ENCODE results near the gene ADGRV1.
A peak's percentile ranks its signal among the peaks of the same experiment; 100 is the strongest.
"Not testable (repeated sequence)": the region's sequence is repeated elsewhere in the genome, so short reads cannot be mapped to it uniquely, and the experiment has no call there.

The ADGRV1 gene

GRCh38 chr5:90601468-90601867 lies 42.9 kb downstream of the ADGRV1 start:
- DNase-seq: peak in 1 of 3 donors; percentile 18

- DNase-seq: peak in 1 of 3 donors; percentile 6
These were observed 44.1 kb downstream of the ADGRV1 start for GRCh38 chr5:90602681-90603080.

GRCh38 chr5:90606539-90606938 lies 47.9 kb downstream of the ADGRV1 start:
- peak; percentile 48 to 59 (median 54) for DNase-seq

- peak in 1 of 3 donors; percentile 29 for DNase-seq
These were observed 54.3 kb downstream of the ADGRV1 start for GRCh38 chr5:90612919-90613318.

- DNase-seq: no peak
These were observed 54.9 kb downstream of the ADGRV1 start for GRCh38 chr5:90613459-90613858.

GRCh38 chr5:90613918-90614504 lies 55.4 kb downstream of the ADGRV1 start:
- DNase-seq: peak; percentile 2 to 38 (median 35)

GRCh38 chr5:90615355-90615754 lies 56.8 kb downstream of the ADGRV1 start:
- DNase-seq: no peak

GRCh38 chr5:90618071-90618470 lies 59.5 kb downstream of the ADGRV1 start:
- DNase-seq: no peak

GRCh38 chr5:90619762-90620161 lies 61.2 kb downstream of the ADGRV1 start:
- not testable (repeated sequence) for DNase-seq

GRCh38 chr5:90621848-90622247 lies 63.3 kb downstream of the ADGRV1 start:
- DNase-seq: no peak

- DNase-seq: no peak
These were observed 67.9 kb downstream of the ADGRV1 start for GRCh38 chr5:90626493-90626892.

GRCh38 chr5:90628492-90628891 lies 69.9 kb downstream of the ADGRV1 start:
- DNase-seq: no peak

GRCh38 chr5:90632791-90633190 lies 74.2 kb downstream of the ADGRV1 start:
- no peak for DNase-seq

- DNase-seq: no peak
These were observed 78.4 kb downstream of the ADGRV1 start for GRCh38 chr5:90636948-90637347.

- no peak for DNase-seq
These were observed 79.1 kb downstream of the ADGRV1 start for GRCh38 chr5:90637731-90638130.

GRCh38 chr5:90638878-90639277 lies 80.3 kb downstream of the ADGRV1 start:
- no peak for DNase-seq

- no peak for DNase-seq
These were observed 82.0 kb downstream of the ADGRV1 start for GRCh38 chr5:90640484-90641059.

GRCh38 chr5:90641528-90641927 lies 82.9 kb downstream of the ADGRV1 start:
- DNase-seq: peak in 2 of 3 donors; percentile 26 to 33

GRCh38 chr5:90642706-90643229 lies 84.2 kb downstream of the ADGRV1 start:
- DNase-seq: no peak

- no peak for DNase-seq
These were observed 85.5 kb downstream of the ADGRV1 start for GRCh38 chr5:90644132-90644531.

- peak in 2 of 3 donors; percentile 3 to 14 for DNase-seq
These were observed 86.5 kb downstream of the ADGRV1 start for GRCh38 chr5:90645024-90645610.

GRCh38 chr5:90650767-90651166 lies 92.2 kb downstream of the ADGRV1 start:
- no peak for DNase-seq

- no peak for DNase-seq
These were observed 95.6 kb downstream of the ADGRV1 start for GRCh38 chr5:90654215-90654614.

- no peak for DNase-seq
These were observed 96.8 kb downstream of the ADGRV1 start for GRCh38 chr5:90655423-90655822.

Measured in suppressor macrophage treated with lipopolysaccharide for 1 hour (primary cell).